ENCODE measurements around the gene PLA2G12A.

Gene PLA2G12A

GRCh38 chr4:109729718-109730618, at the start of gene PLA2G12A:
Gene PLA2G12A (minus strand): TSS chr4:109730070. CDS start chr4:109729809, 261 bp downstream.
- DNase-seq, result peak; percentile 80

DNA sequence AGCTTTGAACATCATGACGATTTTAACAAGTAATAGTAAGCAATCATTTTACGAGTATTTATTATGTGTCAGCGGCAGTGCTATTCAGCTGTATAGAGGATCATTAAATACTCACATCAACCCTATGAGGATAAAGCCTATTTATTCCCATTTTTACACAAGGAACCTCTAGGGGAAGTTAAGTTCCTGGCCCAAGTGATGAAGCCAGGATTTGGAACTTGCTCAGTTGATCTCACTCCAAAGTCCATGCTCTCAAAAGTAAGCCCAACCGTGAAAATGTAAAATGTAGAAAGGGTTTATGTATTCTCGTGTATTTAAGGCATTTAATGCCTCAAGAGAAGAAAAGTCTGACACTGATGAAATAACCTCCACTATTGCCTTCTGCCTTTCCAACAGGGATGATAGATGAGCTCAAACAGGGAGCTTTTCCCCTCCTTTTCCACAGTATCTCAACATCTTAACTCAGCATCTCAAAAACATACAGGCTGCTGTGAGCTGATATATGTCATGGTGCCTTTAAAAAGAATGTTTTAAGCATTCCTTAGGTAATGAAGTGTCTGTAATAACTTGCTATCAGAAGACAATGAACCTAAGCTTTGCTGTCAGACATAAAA, 35.0 kb upstream of the PLA2G12A start:
- DNase-seq, result no peak

- DNase-seq, result no peak
Observed at GRCh38 chr4:109764376-109764775, 34.5 kb upstream of the PLA2G12A start.

GRCh38 chr4:109760682-109761081, 30.8 kb upstream of the PLA2G12A start:
- DNase-seq, result no peak

DNA sequence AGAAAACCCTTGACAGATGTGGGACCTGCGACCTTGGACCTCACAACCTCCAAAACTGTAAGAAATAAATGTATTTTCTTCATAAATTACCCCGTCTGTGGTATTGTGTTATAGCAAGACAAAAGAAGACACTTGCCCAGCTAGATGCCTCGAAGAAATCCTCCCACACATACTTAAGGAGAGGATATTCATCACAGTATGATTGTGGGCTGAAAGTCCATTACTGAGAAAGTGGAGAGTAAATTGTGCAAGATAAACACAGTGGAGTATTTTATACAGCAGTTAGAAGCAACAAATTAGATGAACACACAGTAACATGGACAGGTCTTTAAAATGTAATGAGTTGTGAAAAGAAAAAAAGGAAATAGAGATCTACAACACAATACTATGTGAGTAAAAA, 25.8 kb upstream of the PLA2G12A start:
- no peak for DNase-seq

DNA sequence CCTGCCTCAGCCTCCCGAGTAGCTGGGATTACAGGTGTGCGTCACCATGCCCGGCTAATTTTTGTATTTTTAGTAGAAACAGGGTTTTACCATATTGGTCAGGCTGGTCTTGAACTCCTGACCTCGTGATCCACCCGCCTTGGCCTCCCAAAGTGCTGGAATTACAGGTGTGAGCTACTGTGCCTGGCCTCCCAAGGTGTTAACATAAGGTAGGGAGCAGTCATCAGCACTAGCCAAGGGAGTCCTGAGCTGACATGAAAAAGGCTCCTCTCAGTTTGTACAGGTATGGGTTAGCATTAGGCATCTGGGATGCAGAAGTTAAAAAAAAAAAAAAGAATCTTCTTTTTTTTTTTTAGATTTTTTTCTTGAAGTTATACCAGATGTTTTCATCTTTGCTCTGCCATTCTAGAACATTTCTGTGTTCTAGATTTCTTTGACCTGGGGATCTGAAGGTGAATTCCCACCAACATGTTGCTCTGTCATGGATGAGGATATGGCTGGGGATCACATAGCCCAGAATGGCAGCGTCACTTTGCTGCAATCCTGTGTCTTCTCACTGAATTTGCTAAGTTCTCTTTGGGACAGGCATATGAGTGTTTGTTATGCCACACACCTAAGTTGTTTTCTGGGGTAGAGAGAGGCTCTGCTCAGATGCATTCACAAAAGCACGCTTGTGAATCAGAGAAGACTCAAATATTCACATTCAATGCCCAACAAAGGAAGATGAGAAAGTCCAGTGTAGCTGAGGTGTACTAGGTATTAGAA, 24.4 kb upstream of the PLA2G12A start:
- no peak for DNase-seq

- DNase-seq, result no peak
Observed at GRCh38 chr4:109752525-109752924, 22.7 kb upstream of the PLA2G12A start.

DNA sequence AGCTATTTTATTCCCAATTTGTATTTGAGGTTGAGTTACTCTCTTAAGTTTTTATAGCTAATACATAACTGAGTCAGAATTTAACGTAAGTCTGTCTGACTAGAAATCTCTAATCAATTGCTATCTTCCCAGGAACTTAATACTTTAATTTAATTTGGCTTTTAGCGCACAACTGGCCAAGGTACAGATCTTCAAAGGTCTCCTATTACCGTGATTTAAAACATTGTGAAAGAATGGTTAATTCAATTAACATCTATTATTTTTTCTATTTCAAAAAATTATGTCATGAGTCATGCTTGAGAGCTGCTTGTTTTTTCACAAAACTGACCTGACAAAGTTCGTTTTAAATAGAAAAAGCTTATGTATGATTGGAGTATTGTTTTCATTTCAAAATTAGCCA, 22.0 kb upstream of the PLA2G12A start:
- DNase-seq, result no peak

DNA sequence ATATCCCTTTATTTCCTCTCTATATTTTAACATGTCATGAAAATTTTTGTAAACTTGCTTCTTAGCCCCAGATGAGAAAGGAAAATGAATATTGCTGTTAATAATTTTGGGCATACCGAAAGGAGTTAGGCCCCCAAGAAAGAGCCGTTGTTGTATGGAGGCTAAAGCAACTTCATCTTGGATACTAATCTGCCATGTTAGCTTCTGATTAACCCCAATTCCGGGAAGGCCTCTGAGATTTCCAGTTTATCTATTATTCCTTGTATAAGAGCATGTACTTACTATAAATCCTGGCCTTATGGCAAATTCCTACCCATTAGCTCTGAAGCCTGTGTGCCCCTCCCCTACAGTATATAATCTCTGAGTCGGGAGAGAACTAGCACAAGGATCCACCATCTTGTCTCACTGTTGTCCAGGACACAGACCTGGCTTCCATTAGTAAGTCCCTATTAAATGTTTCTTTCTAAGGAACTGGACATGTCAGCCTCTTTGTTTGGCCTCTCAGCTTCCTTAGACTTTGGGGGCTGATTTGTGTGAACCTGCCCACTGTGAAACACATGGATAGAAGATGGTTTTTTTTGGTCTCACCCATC, 20.9 kb upstream of the PLA2G12A start:
- no peak for DNase-seq

DNA sequence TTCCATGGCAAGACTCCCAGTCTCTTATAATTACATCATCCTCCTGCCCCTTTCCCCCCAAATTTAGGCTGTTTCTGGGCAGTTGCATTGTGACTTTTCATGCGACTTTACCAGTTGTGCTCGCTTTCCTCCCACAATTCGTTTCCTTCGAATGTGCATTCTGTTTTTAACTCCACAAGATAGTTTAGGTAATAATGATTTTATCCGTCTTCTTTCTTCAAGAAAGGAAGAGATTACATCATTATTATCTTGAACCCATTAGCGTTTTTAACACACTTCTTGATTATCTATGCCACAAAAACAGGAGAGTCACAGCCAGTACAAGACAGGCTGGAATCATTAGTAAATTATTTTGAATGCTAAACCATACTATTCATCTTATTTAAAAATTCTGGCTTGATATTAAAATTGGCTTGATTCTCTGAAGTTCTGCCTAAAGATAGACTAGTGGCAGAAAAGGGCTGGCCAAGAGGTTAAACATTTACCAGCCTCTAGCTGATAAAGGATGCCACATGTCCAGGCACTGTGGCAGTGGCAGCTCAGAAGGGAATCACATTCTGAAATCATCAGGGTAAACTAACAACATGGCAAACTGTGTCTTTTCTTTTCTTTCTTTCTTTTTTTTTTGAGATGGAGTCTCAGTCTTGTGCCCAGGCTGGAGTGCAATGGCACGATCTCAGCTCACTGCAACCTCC, 19.7 kb upstream of the PLA2G12A start:
- no peak for DNase-seq

DNA sequence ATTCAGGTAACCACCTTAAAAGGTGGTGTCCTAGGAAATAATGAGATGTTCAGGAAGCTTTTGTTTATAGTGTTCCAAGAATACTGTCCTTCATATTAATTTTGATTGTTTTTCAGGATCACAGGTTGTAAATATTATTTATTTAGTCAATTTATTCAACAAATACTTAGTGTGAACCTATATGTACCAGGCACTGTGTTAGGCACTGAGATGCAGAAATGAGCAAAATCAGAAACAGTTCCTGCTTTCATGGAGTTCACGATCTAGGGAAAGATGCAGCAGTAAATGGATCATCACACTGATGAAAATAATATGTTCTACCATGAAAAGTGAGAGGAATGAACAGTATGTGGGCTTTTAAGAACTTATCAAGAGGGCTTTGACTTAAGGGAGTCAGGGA, 18.2 kb upstream of the PLA2G12A start:
- no peak for DNase-seq

- DNase-seq, result no peak
Observed at GRCh38 chr4:109746728-109747127, 16.9 kb upstream of the PLA2G12A start.

- DNase-seq, result no peak
Observed at GRCh38 chr4:109745830-109746229, 16.0 kb upstream of the PLA2G12A start.

DNA sequence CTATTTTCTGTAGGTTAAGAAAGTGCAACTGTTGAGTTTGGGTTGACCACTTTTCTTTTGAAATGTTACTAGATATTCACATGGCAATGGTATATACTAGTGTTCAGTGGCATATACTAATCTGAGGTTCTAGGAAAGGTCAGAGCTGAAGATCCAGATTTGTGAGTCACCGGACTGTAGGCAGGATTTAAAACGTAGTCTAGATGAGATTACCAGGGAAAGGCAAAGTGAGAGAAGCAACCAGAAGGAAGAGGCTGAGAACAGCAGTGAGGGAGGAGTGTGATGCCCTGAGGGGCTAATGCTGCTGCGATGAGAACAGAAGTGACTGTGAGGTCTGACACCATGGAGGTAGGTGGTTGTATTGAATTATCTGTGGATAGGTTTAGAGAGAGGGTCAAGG, 9.7 kb upstream of the PLA2G12A start:
- no peak for DNase-seq

DNA sequence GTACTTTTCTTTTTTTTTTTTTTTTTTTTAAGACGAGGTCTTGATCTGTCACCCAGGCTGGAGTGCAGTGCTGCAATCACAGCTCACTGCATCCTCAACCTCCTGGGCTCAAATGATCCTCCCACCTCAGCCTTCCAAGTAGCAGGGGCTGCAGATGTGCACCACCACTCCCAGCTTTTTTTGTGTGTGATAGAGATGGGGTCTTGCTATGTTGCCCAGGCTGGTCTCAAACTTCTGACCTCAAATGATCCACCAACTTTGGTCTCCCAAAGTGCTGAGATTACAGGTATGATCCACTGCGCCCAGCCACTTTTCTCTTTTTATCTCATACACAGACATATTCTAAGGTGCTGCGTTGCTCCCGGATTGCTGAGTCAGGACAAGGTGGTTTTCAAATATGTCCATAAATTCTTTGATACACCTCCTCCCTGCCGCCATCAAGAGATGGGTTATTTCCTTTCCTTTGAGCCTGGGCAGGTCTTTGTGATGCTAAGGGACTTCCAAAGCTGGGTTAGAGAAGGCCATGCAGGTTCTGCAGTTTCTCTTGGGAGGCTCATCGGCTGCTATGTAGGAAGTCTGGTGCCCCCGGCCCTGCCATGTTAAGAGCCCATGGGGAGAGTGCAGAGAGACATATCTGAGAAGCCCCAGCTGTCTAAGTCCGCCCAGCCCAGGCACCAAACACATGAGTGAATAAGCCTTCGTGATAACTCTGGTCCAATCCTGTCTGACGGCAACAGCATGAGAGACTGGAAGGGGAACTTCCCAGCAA, 8.4 kb upstream of the PLA2G12A start:
- DNase-seq, result no peak

GRCh38 chr4:109735566-109736365, 5.9 kb upstream of the PLA2G12A start:
- no peak for DNase-seq

GRCh38 chr4:109733728-109734127, 3.9 kb upstream of the PLA2G12A start:
- no peak for DNase-seq

DNA sequence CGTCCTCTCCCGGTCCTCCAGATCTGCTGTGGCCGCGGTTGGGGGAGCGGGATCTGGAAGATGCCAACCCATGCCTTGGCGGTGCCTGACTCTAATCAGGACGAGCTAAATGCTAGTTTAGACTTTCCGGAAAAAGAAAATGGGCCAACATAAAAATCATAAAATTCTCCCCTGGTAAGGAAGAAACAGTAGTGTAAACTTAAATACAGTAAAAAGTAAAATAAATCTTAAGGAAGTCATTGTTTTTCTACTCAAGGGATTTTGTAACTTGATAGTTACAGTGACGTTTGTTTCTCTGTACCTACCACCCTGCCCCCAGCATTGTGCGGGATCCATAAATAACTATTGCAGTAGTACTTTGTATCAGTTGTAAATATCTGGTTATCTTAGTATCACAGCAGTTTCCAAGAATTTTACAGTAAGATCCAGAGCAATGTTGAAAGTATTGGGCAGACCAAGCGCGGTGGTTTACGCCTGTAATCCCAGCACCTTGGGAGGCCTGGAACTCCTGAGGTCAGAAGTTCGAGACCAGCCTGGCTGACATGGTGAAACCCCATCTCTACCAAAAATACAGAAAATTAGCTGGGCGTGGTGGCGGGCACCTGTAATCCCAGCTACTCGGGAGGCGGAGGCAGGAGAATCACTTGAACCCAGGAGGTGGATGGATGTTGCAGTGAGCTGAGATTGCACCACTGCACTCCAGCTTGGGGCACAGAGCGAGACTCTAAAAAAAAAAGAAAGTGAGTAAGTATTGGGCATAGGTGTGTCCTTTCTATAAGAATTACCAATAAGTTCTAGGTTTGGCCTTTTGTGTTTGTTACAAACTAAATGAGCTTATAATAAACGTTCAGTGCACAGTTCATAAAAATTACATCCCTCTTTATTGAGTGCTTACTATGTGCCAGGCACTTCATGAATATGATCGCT, 1.0 kb upstream of the PLA2G12A start:
- no peak for DNase-seq

DNA sequence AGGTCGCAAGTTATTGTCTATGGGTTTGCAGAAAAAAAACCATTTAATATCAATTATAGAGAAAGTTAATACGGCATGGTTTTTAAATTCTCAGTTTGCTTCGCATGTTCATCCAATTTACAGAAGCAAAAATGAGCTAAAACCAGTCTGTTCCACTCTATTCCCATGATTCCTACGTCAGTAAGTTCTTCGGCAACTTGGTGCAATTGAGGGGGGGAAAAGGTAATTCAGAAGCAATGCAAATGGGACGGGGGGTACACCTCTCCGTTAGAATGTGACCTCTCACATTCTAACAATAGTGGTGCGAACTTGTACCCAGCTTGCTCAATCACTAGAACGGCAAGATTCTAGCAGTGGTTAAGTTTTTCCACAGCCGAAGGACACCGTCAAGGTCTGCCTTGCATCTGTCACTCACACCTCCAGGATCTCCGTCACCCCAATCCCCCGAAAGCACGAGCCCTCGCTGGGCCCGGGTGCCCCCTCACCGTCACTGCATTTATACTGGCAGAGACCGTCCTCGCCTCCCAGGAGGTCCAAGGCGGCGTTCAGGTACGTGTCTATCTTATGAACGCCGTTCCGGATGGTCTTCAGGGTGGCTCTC, 653 bp downstream of the PLA2G12A start:
- peak; percentile 54 for DNase-seq
